Fibroblast of gingiva (primary cell): ENCODE results near the gene PKD1.

ENCODE experiments used
- DNase-seq: peaks from one replicate; pipeline ENCODE4 v3.0.0-alpha.2; 2011; ENCODE audit warnings: low read depth

The PKD1 gene

GRCh38 chr16:2046893-2047329 is 88.8 kb downstream of the PKD1 start:
- DNase-seq, result no peak

GRCh38 chr16:2045965-2046892 is 89.5 kb downstream of the PKD1 start:
- no peak for DNase-seq

DNA sequence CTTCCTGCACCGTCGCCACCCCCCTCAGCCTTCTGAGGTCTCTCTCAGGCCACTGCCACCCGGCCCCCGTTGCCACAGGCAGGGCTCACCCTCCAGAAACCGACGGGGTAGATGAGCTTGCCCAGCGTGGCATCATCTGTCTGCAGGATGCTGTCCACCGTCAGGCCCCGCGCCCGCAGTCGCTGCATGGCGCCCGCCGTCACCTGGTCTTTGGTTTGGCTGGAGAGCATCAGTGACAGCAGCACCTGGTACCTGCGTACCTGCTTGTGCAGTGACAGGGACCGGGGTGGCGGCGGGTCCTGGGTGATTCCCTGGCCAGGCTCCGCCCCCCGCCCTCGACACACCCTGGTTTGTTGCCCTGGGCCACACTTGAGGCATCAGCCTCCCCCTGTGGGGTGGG is 91.2 kb downstream of the PKD1 start:
- no peak for DNase-seq

GRCh38 chr16:2043667-2044451 is 91.8 kb downstream of the PKD1 start:
- no peak for DNase-seq

GRCh38 chr16:2042986-2043666 is 92.6 kb downstream of the PKD1 start:
- no peak for DNase-seq

GRCh38 chr16:2042171-2042985 is 93.3 kb downstream of the PKD1 start:
- no peak for DNase-seq

GRCh38 chr16:2040787-2041522 is 94.7 kb downstream of the PKD1 start:
- DNase-seq, result no peak

GRCh38 chr16:2040041-2040786 is 95.5 kb downstream of the PKD1 start:
- DNase-seq, result no peak

DNA sequence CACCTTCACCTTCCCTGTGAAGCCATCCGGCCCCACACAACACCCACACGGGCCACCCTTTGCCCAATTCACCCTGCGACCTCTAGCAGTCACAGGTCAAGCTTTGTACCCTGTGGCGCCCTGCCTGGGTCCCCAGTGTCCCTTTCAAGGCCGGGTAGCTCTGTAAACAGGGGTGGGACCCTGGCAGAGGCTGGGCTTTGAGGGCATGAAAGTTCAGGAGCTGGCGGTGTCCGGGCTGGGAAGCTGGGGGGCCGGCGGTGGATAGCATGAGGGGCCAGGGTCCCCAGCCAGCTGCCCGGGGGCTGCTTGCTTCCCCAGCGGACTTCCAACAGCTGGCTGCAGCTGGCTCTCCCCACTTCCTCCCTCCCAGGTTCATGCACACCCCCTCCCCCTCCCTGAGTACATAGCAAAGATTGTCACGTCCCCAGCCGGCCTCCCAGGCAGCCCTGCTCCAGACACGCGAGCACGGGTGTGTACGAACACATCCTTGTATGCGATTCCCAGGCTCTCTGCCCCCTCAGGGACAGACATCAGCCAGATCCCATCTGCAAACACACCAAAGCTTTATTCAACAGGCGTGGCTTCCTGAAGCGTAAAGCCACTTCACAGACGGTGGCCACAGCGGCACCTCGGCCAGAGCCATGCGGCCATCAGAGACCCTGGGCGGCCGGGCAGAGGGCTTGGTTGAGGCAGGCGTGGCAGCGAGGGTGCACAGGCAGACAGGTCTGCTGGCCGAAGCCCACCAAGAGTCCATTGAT is 96.2 kb downstream of the PKD1 start:
- peak; percentile 83 for DNase-seq
